Stimulated activated naive CD8-positive, alpha-beta T cell treated with anti-CD3 and anti-CD28 coated beads, Interleukin-15, amount 100 ng/mL, for 72 hours (primary cell): ENCODE results near the gene GSTM1.
A peak's percentile ranks its signal among the peaks of the same experiment; 100 is the strongest.
"Not testable (repeated sequence)": the region's sequence is repeated elsewhere in the genome, so short reads cannot be mapped to it uniquely, and the experiment has no call there.

Experiments used
- ATAC-seq: fragments of 150-1000 bp; cut with Tn5 transposase; 2 replicates; pipeline ENCODE4 v1.10.0; 2021; ENCODE audit warnings: mild to moderate bottlenecking, moderate library complexity
- DNase-seq, 2 donors: peaks; one replicate each; pipeline ENCODE4 v3.0.0; 2021 to 2022
- H3K27ac Mint-ChIP-seq, 2 donors: one replicate each; pipeline ENCODE4 v1.8.0; 2022; ENCODE audit warnings: mild to moderate bottlenecking in 2 of 2, mixed read lengths in 2 of 2, moderate library complexity in 2 of 2
- H3K27me3 Mint-ChIP-seq: one replicate; pipeline ENCODE4 v1.8.0; 2022; ENCODE audit warnings: mixed read lengths
- H3K4me1 Mint-ChIP-seq: one replicate; pipeline ENCODE4 v1.8.0; 2022; ENCODE audit warnings: mild to moderate bottlenecking, mixed read lengths
- H3K4me3 Mint-ChIP-seq, 2 donors: one replicate each; pipeline ENCODE4 v1.8.0; 2022; ENCODE audit warnings: mild to moderate bottlenecking in 2 of 2, mixed read lengths in 2 of 2, moderate library complexity in 1 of 2
- H3K9me3 Mint-ChIP-seq, 2 donors: one replicate each; pipeline ENCODE4 v1.8.0; 2022; ENCODE audit warnings: mixed read lengths in 2 of 2

GSTM1 gene

DNA sequence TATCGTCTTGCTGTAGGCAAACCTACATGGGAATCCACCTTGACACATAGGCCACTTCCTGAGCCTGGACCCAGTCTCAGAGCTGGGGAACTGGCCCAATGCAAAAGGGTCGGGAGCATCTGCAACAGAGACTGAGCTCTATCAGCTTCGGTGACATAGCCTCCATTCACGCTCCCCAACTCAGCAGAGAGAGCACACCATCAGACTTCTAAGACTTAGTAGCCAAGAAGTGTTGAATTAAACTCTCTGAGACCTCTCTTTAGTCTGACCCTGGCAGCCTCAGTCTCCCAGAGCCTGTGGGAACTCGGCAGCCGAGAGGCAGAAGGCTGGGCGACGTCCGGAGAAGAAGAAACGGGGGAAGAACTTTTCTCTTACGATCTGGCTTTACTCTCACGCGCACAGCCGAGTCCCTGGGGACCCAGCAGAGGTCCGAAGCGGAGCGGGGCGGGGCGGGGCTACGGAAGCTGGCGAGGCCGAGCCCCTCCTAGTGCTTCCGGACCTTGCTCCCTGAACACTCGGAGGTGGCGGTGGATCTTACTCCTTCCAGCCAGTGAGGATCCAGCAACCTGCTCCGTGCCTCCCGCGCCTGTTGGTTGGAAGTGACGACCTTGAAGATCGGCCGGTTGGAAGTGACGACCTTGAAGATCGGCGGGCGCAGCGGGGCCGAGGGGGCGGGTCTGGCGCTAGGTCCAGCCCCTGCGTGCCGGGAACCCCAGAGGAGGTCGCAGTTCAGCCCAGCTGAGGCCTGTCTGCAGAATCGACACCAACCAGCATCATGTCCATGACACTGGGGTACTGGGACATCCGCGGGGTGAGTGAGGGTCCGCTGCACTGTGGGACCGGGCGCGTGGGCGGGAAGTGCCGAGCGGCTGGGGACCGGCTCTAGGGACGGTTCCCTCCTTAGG is 31.8 kb upstream of the GSTM1 start, which contains the start of gene GSTM4:
Gene GSTM4 (plus strand): TSS at position 485 of the 905 bp plus-strand sequence. CDS start 291 bp downstream, at position 776.
- Mint-ChIP-seq H3K27me3 (peaks cover 10% of the 10 kb centered on the region), H3K9me3 (no peaks in the 10 kb centered on the region), H3K27ac (peak within 1 kb of the TSS; percentile 84 to 90), H3K4me3 (peak within 1 kb of the TSS; percentile 89 to 96), H3K4me1 (peaks cover 29% of the 10 kb centered on the region)
- ATAC-seq: peak; percentile 91
- DNase-seq: peak; percentile 56 to 64

DNA sequence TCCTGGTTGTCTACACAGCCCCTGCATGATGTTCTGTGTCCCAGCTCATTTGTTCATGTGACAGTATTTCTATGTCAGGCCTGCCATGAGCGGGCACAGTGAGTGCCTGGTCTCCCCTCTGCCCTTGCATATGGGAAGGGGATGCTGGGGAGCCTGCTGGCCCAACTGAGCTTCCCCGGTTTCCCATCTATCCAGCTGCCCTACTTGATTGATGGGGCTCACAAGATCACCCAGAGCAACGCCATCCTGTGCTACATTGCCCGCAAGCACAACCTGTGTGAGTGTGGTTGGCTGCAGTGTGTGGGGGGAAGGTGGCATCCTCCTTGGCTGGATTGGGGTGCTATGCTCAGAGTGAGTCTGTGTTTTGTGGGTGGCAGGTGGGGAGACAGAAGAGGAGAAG is 30.2 kb upstream of the GSTM1 start:
- ATAC-seq (no peak), DNase-seq (no peak)
- Mint-ChIP-seq H3K27me3 (no peaks in the 10 kb centered on the region), H3K4me1 (peaks cover 29% of the 10 kb centered on the region), H3K27ac (no peak overlapping the region), H3K4me3 (peak overlapping the region in 1 of 2 donors; percentile 22), H3K9me3 (no peaks in the 10 kb centered on the region)

DNA sequence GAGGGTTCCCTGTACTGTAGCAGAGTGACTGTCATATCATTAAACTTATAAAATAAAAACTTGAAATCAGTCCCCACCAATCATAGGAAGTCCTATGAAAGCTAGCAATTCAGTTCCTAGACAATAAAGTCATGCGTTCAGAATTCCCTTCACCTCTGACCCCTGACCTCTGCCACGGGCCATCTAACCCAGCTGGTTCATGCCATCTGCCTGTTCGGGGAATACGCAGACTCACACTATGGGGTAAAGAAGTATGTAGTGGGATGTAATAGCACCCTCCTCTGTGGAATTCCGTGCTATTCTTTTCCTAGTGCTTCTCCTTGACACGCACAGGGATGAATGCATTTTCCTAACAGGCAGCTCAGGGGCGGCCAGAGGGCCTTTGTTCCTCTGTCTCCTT is 29.6 kb upstream of the GSTM1 start:
- no peak overlapping the region for H3K4me3 Mint-ChIP-seq
- H3K9me3 Mint-ChIP-seq: no peaks in the 10 kb centered on the region
- no peak overlapping the region for H3K27ac Mint-ChIP-seq
- no peak for ATAC-seq
- DNase-seq: no peak
- peaks cover 29% of the 10 kb centered on the region for H3K4me1 Mint-ChIP-seq
- no peaks in the 10 kb centered on the region for H3K27me3 Mint-ChIP-seq

DNA sequence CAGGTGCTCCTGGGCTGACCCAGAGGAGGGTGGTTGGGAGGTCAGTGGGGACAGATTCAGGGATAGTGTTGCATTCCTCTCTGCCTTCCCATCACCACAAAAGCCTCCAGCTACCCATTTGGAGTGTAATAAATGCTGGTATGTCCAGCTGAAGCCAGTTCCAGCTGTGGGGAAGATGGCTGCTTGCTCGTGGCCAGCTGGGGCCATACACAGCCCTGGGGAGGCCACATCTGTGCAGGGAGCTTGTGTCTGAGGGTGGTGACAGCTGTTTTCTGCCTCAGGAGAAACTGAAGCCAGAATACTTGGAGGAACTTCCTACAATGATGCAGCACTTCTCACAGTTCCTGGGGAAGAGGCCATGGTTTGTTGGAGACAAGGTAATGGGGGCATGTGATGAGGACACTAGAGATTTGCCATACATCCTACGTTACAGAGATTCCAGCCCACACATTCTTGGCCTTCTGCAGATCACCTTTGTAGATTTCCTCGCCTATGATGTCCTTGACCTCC is 29.0 kb upstream of the GSTM1 start:
- Mint-ChIP-seq H3K27me3 (no peaks in the 10 kb centered on the region), H3K9me3 (no peaks in the 10 kb centered on the region), H3K27ac (no peak overlapping the region), H3K4me1 (peaks cover 29% of the 10 kb centered on the region), H3K4me3 (no peak overlapping the region)
- ATAC-seq: no peak
- no peak for DNase-seq

DNA sequence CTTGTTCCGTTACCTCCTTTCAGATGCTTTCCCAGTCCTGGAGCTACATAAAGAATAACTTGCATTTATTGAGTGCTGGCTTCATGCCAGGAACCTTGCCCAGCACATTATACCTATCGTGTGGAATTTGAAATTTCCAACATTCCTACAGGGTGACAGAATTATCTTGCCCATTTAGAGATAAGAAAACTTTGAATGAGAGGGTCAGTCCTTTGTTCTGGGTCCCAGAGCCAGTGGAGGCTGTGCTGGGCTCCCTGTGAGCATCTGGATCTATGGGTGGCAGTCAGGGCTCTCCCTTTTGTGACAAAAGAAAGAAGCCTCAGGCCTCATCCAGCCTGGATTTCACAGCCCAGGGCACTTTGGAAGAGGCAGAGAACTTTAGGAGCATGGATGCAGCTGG is 28.5 kb upstream of the GSTM1 start:
- no peak for DNase-seq
- no peak overlapping the region for H3K4me3 Mint-ChIP-seq
- no peak for ATAC-seq
- H3K27me3 Mint-ChIP-seq: no peaks in the 10 kb centered on the region
- peaks cover 28% of the 10 kb centered on the region for H3K4me1 Mint-ChIP-seq
- no peak overlapping the region for H3K27ac Mint-ChIP-seq
- no peaks in the 10 kb centered on the region for H3K9me3 Mint-ChIP-seq

DNA sequence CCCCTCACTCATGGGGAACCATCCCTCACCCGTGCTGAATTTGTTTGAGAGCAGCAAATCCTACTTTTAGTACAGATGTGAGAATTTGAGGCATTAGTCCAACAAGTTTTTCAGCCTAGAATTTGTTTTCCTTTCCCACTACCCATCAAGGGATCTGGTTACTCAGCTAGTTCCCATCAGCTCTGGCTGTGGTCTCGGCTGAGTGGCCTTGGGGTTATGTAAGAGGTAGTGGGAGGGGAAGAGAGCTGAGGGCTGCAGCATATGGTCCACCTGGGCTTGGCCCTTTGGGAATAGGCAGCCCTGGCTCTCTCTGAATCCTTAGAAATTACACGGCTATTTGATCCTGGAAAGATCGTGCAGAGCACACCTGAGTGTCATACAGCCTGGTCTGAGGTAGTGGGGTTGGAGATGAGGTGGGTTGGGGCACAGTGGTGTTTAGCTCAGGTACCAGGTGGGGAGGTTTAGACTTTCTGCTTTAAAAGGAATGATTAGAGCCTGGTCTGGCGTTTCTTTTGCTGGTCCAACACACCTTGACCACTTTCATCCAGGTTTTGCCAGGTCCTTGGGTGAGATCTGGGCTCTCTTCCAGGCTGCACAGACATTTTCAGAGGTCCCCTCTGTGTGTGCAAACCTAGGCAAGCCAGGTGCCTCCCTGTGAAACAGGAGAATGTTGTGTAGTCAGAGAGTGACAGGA is 27.5 kb upstream of the GSTM1 start:
- DNase-seq: no peak
- H3K4me3 Mint-ChIP-seq: no peak overlapping the region
- H3K27ac Mint-ChIP-seq: no peak overlapping the region
- peaks cover 18% of the 10 kb centered on the region for H3K4me1 Mint-ChIP-seq
- H3K9me3 Mint-ChIP-seq: no peaks in the 10 kb centered on the region
- no peaks in the 10 kb centered on the region for H3K27me3 Mint-ChIP-seq
- no peak for ATAC-seq

DNA sequence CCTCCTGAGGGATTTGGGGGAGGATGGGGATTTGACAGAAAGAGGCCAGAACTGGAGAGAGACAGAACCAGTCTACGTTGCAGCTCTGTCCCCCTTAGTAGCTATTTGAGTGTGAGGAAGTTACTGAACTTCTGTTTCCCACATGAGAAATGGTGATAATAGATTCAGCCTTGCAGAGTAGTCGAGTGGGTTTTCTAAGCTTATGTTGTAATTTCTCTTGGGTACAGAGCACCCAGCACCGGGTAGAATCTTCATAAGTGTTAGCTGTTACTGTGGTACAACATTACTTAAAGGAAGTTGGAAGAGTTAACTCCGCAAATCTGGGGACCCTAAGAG is 27.0 kb upstream of the GSTM1 start:
- H3K9me3 Mint-ChIP-seq, ATAC-seq, H3K27me3 Mint-ChIP-seq, DNase-seq, H3K27ac Mint-ChIP-seq, H3K4me3 Mint-ChIP-seq: not testable (repeated sequence)
- H3K4me1 Mint-ChIP-seq: peaks cover 14% of the 10 kb centered on the region

DNA sequence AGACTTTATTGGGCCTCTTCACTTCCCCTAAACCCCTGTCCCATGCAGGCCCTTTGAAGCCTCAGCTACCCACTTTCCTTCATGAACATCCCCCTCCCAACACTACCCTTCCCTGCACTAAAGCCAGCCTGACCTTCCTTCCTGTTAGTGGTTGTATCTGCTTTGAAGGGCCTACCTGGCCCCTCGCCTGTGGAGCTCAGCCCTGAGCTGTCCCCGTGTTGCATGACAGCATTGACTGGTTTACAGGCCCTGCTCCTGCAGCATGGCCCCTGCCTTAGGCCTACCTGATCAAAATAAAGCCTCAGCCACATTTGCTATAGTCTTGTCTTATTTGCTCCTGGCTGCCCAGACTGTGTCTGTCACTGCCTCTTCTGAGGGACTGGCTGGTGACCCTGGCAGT is 26.2 kb upstream of the GSTM1 start:
- Mint-ChIP-seq H3K9me3 (no peaks in the 10 kb centered on the region), H3K4me3 (no peak overlapping the region), H3K27ac (peak overlapping the region in 1 of 2 donors; percentile 54), H3K4me1 (peaks cover 10% of the 10 kb centered on the region), H3K27me3 (no peaks in the 10 kb centered on the region)
- ATAC-seq: no peak
- no peak for DNase-seq

DNA sequence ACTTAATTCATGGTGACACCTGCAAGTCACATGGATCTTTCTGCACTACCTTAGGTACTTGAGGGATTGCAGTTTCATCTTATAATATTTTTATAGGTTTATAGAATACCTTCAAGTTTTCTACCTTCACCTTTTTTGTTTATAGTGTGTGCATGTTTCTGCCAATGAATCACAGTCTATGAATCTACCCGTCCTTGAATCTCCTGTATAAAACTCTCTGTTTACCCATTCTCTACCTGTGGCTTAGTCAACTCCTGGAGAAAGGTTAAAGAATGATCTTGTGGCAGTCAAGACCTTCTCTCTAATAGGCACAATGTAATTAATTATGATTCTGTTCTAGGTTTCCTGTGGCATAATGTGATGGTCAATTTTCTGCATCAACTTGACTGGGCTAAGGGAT is 22.9 kb upstream of the GSTM1 start:
- no peak for DNase-seq
- Mint-ChIP-seq H3K27ac (no peak overlapping the region), H3K4me1 (peaks cover 20% of the 10 kb centered on the region), H3K27me3 (no peaks in the 10 kb centered on the region), H3K4me3 (no peak overlapping the region), H3K9me3 (no peaks in the 10 kb centered on the region)
- no peak for ATAC-seq

DNA sequence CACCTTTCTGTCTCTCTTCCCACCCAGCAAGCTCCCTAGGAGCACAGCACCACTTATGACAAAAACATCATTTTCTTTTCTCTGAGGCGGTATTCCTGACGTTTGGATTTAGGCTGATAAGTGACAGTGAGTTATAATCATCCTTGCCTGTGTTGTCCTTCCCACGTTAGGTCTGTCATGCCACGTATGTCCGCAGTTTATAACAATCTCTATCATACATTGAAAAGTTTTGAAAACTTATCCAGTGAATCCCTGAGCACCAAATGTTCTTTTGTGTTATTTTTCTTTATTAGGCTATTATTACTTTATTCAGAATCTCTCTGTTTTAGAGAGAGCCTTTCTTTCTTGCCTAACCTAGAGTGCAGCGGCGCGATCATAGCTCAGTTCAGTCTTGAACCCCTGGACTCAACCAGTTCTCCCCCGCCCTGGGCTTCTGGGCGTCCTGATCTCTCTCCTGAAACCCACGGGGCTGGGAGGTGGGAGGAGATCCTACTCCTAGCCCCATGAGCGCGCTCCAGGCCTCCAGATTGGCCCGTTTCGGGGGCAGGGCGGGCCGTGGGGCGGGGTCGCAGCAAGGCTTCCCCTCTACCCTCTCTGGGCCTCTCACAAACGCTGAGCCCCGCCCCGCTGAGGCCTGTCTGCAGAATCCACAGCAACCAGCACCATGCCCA is 20.0 kb upstream of the GSTM1 start, which contains the start of gene GSTM2:
Gene GSTM2 (plus strand): TSS at position 606 of the 671 bp plus-strand sequence. CDS start 59 bp downstream, at position 665.
- H3K4me1 Mint-ChIP-seq: peaks cover 30% of the 10 kb centered on the region
- DNase-seq: peak; percentile 66 to 81
- H3K4me3 Mint-ChIP-seq: peak within 1 kb of the TSS; percentile 82 to 87
- peak; percentile 97 for ATAC-seq
- H3K27ac Mint-ChIP-seq: peak within 1 kb of the TSS; percentile 38 to 44
- no peaks in the 10 kb centered on the region for H3K9me3 Mint-ChIP-seq
- H3K27me3 Mint-ChIP-seq: no peaks in the 10 kb centered on the region

DNA sequence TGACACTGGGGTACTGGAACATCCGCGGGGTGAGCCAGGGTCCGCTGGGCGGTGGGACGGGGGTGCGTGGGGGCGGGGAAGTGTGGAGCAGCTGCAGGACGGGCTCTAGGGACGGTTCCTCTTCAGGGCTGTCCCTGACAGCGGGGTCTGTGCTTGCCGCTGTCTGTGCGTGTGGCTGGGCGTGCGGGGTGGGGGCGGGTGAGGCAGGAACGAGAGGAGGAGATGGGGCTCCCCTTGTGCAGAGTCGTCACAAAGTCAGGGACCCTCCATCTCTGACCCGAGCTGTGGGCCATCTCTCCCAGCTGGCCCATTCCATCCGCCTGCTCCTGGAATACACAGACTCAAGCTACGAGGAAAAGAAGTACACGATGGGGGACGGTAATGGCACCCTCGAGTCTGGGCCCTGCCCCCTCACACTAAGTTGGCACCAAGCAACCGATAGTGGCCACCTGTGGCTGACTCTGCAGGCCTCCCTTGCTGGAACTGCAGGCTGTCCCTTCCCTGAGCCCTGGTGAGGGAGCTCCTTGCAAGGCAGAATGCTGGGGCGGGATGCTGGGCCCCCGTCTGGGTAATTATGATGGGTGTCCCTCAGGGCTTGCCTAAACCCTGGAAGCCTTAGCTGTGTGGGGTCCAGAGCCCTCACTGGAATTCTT is 19.4 kb upstream of the GSTM1 start:
- Mint-ChIP-seq H3K27me3 (no peaks in the 10 kb centered on the region), H3K4me1 (peaks cover 30% of the 10 kb centered on the region), H3K27ac (peak overlapping the region in 1 of 2 donors; percentile 38), H3K4me3 (peak overlapping the region; percentile 82 to 87), H3K9me3 (no peaks in the 10 kb centered on the region)
- peak; percentile 36 for ATAC-seq
- no peak for DNase-seq

DNA sequence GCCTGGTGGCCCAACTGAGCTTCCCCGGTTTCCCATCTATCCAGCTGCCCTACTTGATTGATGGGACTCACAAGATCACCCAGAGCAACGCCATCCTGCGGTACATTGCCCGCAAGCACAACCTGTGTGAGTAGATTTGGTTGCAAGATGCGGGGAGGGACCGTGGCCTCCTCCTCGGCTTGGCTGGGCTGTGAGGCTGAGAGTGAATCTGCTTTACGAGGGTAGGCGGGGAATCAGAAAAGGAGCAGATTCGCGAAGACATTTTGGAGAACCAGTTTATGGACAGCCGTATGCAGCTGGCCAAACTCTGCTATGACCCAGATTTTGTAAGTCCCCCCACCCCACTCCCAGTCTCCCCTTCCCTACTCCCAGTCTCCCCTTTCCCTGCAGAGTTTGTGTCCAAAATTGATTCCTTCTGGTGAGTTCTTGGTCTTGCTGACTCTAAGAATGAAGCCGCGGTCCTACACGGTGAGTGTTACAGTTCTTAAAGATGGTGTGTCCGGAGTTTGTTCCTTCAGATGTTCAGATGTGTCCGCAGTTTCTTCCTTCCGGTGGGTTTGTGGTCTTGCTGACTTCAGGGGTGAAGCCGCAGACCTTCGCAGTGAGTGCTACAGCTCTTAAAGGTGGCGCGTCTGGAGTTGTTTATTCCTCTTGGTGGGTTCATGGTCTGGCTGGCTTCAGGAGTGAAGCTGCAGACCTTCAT is 18.2 kb upstream of the GSTM1 start:
- Mint-ChIP-seq H3K4me1 (peaks cover 30% of the 10 kb centered on the region), H3K9me3 (no peaks in the 10 kb centered on the region), H3K4me3 (peak overlapping the region; percentile 46 to 78), H3K27ac (no peak overlapping the region), H3K27me3 (no peaks in the 10 kb centered on the region)
- ATAC-seq (peak; percentile 23), DNase-seq (no peak)

DNA sequence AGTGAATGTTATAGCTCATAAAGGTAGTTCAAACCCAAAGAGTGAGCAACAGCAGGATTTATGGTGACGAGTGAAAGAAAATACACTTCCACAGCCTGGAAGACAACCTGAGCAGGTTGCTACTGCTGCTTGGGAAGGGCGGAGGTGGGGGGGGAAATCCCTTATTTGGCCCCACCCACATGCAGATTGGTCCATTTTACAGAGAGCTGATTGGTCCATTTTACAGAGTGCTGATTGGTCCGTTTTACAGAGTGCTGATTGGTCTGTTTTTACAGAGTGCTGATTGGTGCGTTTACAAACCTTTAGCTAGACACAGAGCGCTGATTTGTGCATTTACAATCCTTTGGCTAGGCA is 17.7 kb upstream of the GSTM1 start:
- Mint-ChIP-seq H3K4me3 (peak overlapping the region; percentile 46 to 78), H3K4me1 (peaks cover 30% of the 10 kb centered on the region)
- H3K27ac Mint-ChIP-seq, H3K27me3 Mint-ChIP-seq, H3K9me3 Mint-ChIP-seq, ATAC-seq, DNase-seq: not testable (repeated sequence)

DNA sequence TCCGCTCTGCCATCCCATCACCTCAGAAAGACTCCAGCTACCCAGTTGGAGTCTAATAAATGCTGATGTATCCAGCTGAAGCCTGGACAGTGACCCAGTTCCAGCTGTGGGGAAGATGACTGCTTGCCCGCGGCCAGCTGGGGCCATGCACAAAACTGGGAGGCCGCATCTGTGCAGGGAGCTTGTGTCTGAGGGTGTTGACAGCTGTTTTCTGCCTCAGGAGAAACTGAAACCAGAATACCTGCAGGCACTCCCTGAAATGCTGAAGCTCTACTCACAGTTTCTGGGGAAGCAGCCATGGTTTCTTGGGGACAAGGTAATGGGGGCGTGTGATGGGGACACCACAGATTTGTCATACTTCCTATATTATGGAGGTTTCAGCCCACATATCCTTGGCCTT is 16.6 kb upstream of the GSTM1 start:
- peaks cover 30% of the 10 kb centered on the region for H3K4me1 Mint-ChIP-seq
- H3K9me3 Mint-ChIP-seq: no peaks in the 10 kb centered on the region
- ATAC-seq (no peak), DNase-seq (no peak)
- no peak overlapping the region for H3K4me3 Mint-ChIP-seq
- H3K27ac Mint-ChIP-seq: no peak overlapping the region
- no peaks in the 10 kb centered on the region for H3K27me3 Mint-ChIP-seq

DNA sequence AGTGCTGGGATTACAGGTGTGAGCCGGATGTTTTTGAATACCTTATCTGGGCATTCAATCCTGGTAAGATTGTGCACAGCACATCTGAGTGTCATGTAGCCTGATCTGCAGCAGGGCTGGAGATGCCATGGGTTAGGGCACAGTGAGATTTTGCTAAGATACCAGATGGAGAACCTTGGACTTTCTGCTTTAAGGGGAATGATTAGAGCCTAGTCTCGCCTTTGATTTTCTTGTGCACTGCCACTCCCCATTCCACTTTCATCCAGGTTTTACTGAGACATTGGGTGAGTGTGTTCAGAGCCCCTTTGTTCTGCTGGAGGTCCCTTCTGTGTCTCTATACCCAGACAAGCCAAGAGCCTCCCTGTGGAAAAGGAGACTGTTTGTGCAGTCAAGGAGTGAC is 13.8 kb upstream of the GSTM1 start:
- not testable (repeated sequence) for H3K27me3 Mint-ChIP-seq, H3K4me3 Mint-ChIP-seq, H3K27ac Mint-ChIP-seq, H3K9me3 Mint-ChIP-seq, ATAC-seq, DNase-seq
- peaks cover 14% of the 10 kb centered on the region for H3K4me1 Mint-ChIP-seq
